ENCODE data around the gene BACH2.

GRCh38 chr6:90272895-90273294, 23.7 kb downstream of the BACH2 start:
- TF ChIP-seq, protein P1, sequence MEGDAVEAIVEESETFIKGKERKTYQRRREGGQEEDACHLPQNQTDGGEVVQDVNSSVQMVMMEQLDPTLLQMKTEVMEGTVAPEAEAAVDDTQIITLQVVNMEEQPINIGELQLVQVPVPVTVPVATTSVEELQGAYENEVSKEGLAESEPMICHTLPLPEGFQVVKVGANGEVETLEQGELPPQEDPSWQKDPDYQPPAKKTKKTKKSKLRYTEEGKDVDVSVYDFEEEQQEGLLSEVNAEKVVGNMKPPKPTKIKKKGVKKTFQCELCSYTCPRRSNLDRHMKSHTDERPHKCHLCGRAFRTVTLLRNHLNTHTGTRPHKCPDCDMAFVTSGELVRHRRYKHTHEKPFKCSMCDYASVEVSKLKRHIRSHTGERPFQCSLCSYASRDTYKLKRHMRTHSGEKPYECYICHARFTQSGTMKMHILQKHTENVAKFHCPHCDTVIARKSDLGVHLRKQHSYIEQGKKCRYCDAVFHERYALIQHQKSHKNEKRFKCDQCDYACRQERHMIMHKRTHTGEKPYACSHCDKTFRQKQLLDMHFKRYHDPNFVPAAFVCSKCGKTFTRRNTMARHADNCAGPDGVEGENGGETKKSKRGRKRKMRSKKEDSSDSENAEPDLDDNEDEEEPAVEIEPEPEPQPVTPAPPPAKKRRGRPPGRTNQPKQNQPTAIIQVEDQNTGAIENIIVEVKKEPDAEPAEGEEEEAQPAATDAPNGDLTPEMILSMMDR (conservative IDR thresholded peaks at IDR 0.05; ENCODE audit: low read depth, low read length): no peak
- no peak for TF ChIP-seq CHD1 (IDR thresholded peaks at IDR 0.05; ENCODE audit: low read depth, low read length)
- TF ChIP-seq RCOR1 (IDR thresholded peaks at IDR 0.05; ENCODE audit: insufficient replicate concordance, low read length): no peak
- TF ChIP-seq POLR2A (IDR thresholded peaks at IDR 0.05; ENCODE audit: low read depth, low read length): no peak
- TF ChIP-seq, protein P2, sequence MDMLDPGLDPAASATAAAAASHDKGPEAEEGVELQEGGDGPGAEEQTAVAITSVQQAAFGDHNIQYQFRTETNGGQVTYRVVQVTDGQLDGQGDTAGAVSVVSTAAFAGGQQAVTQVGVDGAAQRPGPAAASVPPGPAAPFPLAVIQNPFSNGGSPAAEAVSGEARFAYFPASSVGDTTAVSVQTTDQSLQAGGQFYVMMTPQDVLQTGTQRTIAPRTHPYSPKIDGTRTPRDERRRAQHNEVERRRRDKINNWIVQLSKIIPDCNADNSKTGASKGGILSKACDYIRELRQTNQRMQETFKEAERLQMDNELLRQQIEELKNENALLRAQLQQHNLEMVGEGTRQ (IDR thresholded peaks at IDR 0.05; ENCODE audit: low read depth, low read length): no peak
- no peak for TF ChIP-seq MAZ (IDR thresholded peaks at IDR 0.05; ENCODE audit: borderline replicate concordance, low read depth, low read length)
- no peak for TF ChIP-seq RAD21 (IDR thresholded peaks at IDR 0.05; ENCODE audit: low read length)
- no peak for TF ChIP-seq CEBPB (IDR thresholded peaks at IDR 0.05; ENCODE audit: low read depth, low read length)
- TF ChIP-seq SMC3 (IDR thresholded peaks at IDR 0.05; ENCODE audit: low read depth, low read length): no peak
- no peak for TF ChIP-seq BHLHE40 (IDR thresholded peaks at IDR 0.05; ENCODE audit: low read depth, low read length)
- no peak for TF ChIP-seq NFE2L2 (IDR thresholded peaks at IDR 0.05; ENCODE audit: low read depth, low read length)
- TF ChIP-seq RFX5 (IDR thresholded peaks at IDR 0.05; ENCODE audit: low read depth, low read length): no peak
- no peak for TF ChIP-seq MXI1 (IDR thresholded peaks at IDR 0.05; ENCODE audit: borderline replicate concordance, low read depth, low read length)
